Stimulated activated CD4-positive, alpha-beta T cell treated with anti-CD3 and anti-CD28 coated beads, Interleukin-1b, Interleukin-23, amount 100 ng/mL, for 48 hours (primary cell): ENCODE results near the gene PGC.

ENCODE experiments used
- DNase-seq: peaks from one replicate; pipeline ENCODE4 v3.0.0-alpha.2; 2020

PGC gene

DNA sequence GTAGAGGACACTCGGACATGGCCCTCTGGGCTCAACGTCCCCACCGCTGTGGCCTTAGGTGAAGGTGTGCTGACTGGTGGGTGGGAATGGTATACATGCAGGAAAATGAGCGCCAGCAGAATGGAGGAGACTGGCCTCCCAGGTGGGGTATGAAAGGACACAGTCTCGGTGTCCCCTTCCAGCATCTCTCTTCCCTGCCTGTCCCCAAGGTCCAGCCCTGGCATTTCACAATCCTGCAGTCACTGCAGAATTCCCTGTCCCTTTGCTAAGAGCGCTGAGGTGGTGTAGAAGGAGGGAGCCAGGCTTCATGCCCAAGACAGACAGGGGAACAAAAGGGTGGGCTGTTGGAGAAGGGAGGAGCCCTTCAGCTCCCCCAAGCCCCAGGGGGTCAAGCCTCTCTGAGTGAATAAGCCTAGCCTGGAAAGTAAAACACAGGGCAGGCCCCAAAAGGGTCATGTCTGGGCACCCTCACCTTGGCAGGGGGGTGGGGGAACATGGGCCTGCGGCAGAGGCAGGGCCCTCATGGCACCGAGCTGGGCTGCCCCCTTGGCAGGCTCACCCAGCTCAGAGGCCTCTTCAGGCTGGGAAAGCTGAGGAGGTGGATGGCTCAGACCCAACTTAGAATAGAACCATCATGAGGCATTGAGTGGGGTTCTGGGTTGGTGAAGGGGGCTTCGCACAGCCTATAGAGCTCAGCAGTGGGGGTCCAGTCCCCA lies 35.7 kb downstream of the PGC start:
- DNase-seq, result no peak

GRCh38 chr6:41709375-41709774 lies 37.8 kb downstream of the PGC start:
- DNase-seq, result no peak

GRCh38 chr6:41708856-41709255 lies 38.3 kb downstream of the PGC start:
- DNase-seq, result no peak

GRCh38 chr6:41707565-41708200 lies 39.5 kb downstream of the PGC start:
- DNase-seq, result peak; percentile 10

DNA sequence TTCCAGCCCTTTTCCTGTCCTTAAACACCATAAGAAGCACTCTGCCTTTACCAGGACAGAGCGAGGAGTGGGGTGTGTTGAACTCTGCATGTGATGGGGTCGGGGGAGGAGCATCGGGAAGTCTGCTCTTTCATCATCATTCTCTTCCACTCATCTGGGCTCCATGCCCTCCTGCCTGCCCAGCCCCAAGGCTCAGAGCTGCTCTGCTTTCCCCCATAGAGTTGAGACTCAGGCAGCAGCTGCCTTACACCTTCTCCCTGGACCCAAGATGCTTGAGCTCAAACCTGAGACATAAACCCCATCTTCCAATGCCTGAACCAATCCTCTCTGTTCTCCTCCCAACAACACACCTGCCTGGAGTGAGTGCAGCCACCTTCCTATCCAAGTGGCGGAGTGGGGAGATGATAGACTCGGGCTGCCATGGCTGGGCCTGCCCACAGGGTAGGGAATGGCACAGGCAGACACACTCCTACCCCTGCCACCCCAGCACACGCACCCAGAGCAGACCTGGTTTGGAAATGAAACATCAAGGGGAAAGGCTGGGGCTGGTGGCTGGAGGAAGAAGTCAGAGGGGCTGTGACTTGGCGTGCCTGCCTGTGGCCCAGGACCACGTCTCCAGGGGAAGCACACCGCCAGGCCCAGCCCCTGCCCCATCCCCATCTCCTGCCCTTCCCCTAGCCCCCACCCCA lies 40.2 kb downstream of the PGC start:
- DNase-seq, result no peak

DNA sequence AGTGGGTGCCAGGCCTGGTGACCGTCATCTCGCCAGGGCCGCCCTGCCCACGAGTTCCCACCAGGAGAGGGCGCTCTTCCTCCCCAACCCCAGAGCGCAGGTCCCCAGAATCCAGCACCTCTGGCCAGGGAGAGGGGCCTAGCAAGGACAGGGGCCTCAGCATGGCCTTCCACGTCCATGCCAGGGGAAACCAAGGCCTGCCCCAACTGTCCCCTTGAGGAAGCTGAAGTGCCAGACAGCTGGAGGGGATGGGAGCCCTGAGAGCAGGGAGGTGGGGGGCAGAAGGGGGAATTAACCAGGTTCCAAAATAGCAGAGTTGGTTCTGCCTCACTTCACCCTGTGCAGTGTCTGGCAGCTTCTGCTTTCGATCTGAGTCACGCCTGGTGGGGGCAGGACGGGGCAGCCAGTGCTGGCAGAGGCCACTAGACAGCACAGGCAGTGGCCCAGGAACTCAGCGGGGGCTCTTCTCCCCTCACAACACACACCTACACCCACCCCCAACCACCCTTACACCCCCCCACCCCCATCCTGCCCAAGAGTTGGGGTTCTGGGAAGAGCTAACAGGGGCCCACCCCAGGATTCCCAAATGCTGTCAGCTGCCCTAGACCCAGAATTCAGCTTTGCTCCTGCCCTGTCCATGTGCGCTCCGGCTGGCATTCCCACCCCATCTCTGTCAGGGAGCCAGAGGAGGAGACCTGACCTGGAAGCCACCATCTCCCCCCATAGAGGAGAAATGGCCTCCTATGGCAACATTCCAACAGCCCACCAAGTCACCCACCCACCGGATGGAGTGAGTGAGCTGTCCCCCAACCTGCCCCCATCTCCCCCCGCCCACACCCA lies 41.0 kb downstream of the PGC start:
- DNase-seq, result peak; percentile 79

DNA sequence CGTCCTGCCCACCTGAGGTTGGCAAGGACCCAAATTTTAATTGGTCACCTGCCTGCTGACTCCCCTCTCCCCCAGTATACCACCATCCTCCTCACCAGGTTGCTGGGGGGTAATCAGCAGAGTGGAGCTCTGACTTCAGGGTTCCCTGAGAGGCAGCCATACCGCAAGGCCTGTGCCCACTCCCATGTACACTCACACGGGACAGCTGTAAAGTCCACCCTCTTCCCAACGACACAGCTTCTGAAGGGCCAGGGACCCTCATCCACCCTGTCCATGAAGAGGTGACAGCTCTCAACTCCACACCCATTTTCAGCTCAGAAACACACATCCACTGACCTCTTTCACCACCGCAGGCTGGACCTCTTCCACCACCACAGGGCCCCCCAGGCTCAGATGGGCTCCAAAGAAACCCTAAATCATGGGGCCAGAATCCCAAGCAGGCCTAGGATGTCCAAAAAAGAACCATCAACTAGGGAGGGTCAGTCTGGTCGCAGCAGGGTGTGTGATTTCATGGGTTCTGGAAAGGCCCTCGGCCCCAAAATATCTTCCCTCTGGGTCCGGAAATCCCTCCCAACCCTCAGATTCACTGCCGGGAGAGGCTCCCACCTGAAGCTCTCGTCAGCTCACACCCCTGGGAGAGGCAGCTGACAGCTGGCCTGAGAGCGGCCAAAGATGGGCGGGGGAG lies 41.7 kb downstream of the PGC start:
- no peak for DNase-seq

DNA sequence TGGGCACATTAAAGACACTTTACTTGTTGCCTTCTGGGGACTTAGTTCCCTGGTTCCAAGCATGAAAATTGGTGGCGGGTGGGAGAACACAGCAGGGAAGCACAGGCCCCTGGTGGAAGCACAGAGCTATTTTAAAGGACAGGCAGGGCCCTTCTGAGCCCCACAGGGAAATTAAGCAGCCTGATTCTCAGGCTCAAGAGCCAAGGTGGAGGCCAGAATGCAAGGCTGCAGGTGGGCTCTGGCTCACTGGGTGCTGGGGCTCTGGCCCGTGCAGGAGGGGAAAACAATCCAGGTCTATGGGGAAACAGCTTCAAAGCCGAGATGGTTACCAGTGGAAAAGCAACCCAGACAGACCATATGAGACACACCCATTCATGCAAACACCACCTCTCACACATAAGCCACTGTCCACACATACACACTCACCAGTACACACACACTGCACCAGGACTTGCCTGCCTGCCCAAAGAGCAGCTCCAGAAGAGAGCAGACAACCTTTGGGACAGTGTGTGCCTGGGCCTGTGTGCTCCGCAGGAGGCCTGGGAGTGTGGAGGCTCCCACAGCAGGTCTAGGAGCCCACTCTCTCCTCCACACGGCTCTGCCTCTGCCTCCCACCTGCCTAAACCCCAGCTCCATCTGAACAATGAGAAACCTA lies 42.4 kb downstream of the PGC start:
- no peak for DNase-seq

GRCh38 chr6:41704028-41704427 lies 43.2 kb downstream of the PGC start:
- DNase-seq, result no peak

DNA sequence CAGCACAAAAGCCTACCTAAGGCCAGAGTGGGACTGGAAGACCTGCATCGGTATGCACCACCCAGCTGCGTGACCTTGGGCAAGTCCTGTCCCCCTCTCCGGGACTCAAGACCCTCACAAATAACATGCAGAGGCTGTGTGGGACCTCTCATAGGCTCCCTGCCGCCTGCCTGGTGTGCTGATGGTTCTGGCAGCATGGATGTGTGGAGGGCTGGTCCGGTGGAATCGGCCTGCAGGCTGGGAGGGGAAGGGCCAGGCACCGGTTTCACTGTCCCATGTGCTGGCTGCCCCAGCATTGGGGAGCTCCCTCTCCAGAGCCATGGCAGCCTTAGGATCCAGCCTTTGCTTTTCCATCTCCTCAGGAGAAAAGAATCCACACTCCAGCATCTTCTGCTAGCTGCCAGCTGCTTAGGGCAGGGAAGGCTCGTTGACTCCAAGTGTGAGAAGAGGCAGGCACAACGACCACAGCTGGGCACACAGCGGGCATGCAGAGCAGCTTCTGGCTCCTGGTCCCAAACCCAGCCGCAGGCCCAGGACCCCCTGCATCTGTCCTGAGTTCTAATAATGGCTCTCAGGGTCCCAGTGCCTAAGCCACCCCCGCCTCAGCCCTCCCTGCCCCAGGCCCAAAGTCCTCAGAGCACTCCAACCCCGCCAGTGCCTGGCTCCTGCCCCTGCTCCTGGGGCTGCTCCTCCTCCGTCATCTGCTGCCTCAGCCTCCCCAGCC lies 44.3 kb downstream of the PGC start:
- no peak for DNase-seq

DNA sequence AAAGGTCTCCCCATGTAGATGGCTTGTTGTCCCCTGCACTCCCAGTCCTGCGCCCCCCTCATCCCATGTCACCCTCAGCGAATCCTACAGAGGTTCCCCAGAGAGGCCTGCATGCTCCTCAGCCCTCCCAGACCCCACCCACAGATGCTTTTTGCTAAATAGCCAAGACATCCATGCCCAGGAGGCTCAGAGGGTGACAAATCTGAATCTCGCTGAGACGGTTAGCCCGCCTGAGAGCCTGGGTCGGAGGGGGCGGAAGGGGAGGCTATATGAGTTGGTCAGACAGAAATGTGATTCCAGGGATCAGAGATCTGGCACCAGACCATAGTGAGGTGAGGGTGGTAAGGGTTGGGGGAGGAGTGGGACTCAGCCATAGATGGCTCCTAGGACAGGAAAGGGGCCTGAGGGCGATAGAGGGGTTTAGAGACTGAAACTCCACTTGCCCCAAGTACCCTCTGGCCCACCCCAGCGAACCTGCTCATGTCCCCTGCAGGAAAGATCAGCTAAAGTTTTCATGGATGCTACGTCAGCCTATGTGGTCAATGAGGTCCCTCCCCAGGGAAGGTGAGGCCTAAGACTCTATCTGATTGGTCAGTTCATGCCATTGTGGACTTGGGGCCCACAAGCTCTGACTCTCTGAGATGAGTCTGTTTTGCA lies 45.0 kb downstream of the PGC start:
- DNase-seq, result no peak

GRCh38 chr6:41700463-41701347 lies 46.5 kb downstream of the PGC start:
- DNase-seq, result no peak

- DNase-seq, result no peak
Measured at GRCh38 chr6:41699063-41699462, 48.1 kb downstream of the PGC start.

- no peak for DNase-seq
Measured at GRCh38 chr6:41697861-41698781, 49.1 kb downstream of the PGC start.

DNA sequence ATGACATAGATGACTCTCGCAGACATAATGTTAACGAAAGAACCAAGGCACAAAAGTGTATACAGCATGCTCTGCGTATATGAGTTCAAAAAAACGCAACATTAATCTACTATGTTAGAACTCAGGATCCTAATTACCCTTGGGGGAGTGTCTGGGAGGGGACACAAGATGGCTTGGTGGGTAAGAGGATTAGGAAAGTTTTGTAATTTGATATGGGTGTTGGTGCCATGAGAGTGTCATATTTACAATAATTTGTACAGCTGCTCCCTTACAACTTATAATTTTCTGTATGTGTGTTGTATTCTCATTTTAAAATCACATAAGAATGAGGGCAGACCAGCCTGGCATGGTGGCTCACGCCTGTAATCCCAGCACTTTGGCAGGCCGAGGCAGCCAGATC lies 50.4 kb downstream of the PGC start:
- DNase-seq, result no peak

DNA sequence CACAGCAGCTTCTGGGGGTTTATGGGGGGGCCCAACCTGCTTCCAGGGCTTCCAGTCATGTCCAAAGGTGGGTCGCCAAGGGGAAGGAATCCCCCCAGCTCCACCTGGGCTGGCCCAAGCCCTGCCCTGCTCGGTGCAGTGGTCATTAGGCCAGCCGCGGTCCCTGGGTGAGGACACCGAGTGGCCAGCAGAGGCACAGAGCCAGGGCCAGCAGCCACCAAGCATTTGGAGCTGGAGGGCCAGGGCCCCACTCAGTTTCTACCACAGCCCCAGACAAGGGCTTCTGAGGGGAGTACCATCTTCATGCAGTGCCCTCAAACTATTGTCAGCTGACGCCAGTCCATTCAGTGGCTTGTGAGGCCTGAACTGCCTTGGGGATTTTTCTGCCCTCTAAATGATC lies 51.4 kb downstream of the PGC start:
- no peak for DNase-seq

GRCh38 chr6:41694815-41695526 lies 52.2 kb downstream of the PGC start:
- DNase-seq, result no peak
